Stimulated activated CD8-positive, alpha-beta memory T cell treated with anti-CD3 and anti-CD28 coated beads, Interleukin-15, amount 100 ng/mL, for 48 hours (primary cell): ENCODE results near the gene NSL1.

ENCODE experiments used
- DNase-seq, 2 donors: peaks; one replicate each; pipeline ENCODE4 v3.0.0-alpha.2; 2020; ENCODE audit warnings: low read depth in 2 of 2

NSL1 gene

GRCh38 chr1:212703991-212704564, 87.5 kb downstream of the NSL1 start:
- no peak for DNase-seq

DNA sequence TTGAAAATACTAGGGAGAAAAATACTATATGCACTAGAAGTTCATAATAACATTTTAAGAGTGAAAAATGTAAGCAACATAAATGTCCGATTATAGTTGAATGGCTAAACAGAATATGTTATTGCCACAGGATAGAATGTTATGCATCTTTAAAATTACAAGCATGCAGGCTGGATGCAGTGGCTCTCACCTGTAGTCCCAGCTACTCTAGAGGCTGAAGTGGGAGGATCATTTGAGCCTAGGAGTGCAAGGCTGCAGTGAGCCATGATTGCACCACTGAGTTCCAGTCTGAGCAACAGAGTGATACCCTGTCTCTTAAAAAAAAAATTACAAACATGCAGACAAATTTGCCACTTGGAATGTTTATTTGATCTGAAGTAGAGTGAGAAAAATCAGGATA, 88.9 kb downstream of the NSL1 start:
- no peak for DNase-seq

DNA sequence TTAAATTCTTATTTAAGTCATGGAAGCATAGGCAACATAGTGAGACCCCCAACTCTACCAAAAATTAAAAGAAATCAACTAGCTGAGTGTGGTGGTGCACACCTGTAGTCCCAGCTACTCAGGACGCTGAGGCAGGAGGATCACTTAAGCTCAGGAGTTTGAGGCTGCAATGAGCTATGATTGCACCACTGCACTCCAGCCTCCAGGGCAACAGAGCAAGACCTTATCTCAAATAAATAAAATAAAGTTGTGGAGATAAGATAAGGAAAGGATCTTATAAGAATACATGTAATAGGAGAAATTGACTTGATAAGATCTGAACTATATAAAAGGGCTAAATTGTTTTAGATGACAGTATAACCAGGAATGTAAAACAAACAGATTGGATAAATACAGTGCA, 89.7 kb downstream of the NSL1 start:
- DNase-seq, result no peak

DNA sequence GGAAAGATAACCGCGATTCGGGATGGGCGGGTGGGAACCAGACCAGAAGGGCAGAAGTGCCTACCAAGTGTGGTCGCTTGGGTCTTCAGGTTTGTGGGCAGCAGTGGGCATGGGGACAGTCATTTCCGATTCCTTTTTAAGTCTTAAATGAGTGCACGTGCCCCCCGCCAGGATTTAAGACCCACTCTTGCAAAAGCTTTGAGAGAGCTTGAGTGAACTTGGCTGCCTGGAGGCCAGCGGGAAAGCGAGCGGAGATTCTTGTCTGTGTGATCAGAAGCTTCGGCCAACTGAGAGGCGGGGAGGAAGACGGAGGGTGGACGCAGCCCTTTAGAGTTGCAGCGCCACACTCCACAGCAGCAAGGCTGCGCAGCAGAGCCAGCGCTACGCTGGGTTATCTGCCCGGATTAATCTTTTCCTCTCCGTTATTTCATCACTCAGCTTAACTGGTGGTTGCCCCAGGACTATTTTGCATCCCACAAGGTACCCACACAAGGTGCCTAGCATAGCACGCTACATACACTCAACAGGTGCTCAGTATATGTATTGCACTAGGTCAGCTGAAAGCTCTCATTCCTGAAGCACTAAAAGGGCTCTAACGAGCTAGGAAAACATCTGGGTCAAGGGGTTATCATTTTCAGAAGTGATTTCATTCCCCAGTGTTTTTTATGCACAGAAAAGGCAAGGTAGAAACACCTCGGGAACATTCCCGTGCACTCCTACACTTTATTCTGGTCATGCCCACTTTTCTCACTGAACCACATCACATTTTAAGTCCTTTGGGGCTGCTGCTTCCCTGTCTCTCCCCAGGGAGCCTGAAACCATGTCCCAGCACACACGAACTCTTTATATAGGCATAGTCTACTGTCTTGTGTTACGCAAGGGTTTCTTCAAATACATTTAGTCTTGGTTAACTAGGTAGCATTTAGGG, 90.4 kb downstream of the NSL1 start:
- no peak for DNase-seq

- DNase-seq, result peak in 1 of 2 donors; percentile 77
Measured at GRCh38 chr1:212700223-212700891, 91.2 kb downstream of the NSL1 start.

DNA sequence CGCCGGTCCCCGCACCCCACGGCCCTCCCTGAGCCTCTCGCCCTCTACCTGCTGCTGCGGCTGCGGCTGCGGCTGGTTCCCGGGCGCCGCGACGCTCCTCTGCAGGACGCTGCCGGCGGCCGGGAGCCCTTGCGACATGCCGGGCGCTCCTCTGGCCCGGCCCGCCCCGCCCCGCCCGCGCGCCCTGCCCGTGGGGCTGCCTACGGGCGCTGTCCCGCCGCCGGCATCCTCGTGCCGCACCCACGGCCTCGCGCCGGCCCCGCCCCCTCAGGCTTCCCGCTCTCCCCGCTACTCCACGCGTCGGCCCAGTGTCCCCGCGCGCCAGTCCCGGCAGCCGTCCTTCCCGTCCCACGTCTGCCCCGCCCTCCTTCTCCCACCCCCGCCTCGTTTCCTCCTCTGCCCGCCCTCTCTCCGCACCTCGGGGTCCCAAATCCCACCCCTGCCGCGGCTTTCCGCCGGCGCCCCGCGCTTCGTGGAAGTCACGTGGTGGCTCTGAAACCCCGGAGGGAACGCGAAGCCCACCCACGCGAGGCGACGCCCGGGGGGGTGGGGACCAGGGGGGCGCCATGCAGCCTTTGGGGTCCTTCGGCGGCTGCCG, 91.9 kb downstream of the NSL1 start, which contains the start of gene BATF3:
BATF3 (minus strand) TSS at position 216 of the 598 bp plus-strand sequence; CDS start at position 138, 78 bp downstream.
- peak in 1 of 2 donors; percentile 83 for DNase-seq

DNA sequence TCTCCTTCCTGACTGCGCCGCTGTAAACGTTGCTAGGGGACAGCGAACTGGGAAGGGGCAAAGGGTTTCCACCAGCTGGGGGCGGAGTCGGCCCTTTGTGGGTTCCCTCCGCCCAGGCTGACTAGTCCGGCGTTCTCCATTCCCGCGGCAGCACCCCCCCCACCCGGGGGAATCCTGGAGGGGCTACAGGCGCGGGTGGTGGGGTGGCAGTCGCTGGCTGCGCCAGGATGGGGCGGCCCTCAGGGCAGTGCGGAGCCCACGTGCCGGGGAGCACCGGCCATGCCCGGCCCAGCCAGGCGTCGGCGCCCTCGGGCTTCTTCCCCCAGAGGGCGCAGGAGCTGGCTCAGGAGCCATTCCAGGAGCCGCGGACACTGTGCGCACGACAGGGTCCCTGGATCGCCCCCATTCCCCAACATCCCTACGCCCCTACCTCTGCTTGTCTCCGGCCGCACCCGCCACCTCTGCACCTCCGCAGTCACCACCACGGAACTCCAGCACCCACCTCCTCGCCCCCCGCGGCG, 92.4 kb downstream of the NSL1 start:
- peak; percentile 60 to 68 for DNase-seq

- no peak for DNase-seq
Measured at GRCh38 chr1:212698467-212699103, 93.0 kb downstream of the NSL1 start.

DNA sequence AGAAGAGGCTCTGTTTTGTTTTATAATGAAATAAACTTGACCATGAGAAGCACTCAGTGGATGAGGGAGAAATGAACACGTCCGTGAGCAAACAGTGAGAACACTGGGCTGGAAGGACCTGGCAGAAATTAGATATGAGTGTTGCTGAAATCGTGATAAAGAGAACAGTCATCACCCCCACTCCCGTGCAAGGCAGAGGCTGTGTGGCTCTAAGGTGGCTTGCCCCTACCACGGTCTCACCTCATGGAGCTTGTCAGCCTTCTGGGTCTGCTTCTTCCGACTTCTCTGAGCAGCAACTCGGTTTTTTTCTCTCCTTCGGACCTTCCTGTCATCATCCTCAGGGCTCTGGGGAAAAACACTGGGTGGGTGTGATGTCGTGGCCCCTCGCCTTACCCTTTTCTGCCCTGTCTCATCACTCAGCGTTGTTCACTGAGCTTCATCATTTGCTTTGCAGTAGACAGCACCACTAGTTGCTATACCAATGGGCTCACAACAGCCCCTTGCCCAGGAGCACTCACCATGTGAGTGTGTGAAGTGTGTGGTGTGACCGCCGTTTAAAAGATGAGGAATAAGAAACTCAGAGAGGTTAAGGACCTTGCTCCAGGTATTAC, 94.8 kb downstream of the NSL1 start:
- DNase-seq, result no peak

DNA sequence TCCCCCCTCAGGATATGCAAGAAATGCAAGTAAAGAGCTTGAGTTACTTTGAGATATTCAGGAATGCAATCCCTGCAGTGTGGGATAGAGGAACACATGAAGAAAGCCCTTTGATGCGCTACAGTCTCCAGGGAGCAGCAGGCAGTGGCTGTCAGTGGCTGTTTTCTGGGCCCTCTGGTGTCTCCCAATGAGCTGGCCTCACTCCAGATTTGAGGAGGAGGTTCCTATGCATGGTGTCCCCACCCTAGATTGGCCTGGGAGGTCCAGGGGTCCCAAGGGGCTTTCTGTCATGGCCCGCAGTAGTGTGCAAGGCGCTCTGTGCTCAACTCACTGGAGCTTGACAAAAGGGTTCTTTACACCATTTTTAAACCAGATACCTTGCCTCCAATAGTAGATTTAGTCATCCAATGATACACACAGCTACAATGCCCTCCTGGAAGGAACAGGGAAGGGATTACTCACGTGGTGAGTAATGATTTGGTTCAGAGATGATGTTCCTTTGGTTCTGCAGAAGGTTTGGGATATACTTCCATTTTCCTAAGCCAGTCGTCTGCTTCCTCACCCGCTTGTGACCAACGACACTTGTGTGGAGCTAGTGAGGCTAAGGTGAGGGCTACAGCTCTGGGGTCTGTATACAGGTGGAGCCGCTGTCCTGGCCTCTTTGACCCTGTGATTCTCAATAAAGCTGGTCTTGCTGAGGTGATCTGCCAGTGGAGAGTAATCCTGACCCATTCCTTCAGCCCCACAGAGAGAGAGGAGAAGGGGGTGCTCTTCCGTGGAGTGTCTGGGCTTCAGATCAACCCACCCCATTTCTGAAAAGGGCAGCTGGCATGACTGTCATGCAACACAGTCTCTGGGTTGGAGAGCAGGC, 98.6 kb downstream of the NSL1 start:
- no peak for DNase-seq

- peak in 1 of 2 donors; percentile 63 for DNase-seq
Measured at GRCh38 chr1:212691561-212692071, 100.0 kb downstream of the NSL1 start.

- no peak for DNase-seq
Measured at GRCh38 chr1:212690816-212691403, 100.7 kb downstream of the NSL1 start.

- no peak for DNase-seq
Measured at GRCh38 chr1:212689758-212690529, 101.6 kb downstream of the NSL1 start.

- DNase-seq, result no peak
Measured at GRCh38 chr1:212689196-212689725, 102.3 kb downstream of the NSL1 start.

DNA sequence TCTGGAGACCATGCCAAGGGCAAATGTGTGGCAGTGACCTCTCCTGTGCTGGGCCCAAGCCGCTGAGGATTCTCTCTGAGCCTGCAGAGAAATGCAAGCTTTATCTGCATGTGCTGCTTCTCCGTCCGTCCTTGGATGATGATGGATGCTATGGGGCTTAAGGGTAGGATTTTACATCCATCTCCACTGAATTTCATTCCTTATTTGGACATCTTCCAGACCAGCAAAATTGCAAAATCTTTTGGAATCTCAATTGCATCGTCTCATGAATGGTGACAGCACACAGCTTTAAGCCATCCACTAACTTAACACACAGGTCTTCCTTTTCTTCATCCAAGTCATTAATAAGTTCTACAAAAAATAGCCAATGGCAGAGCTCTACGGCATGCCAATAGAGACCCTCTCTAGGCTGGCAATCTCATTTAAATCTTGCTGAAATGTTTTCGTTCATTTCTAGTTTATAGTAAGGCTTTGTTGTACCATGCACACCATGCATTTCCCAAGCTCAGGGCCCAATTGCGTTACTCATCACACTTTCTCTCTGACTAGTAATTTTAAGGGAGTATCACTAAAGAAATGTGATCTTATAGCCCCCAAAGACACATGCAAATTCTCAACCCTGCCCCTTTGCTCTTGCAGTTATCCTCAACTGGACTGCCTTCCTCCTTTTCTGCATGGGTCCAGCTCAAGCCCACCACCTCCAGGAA, 103.1 kb downstream of the NSL1 start:
- DNase-seq, result no peak

DNA sequence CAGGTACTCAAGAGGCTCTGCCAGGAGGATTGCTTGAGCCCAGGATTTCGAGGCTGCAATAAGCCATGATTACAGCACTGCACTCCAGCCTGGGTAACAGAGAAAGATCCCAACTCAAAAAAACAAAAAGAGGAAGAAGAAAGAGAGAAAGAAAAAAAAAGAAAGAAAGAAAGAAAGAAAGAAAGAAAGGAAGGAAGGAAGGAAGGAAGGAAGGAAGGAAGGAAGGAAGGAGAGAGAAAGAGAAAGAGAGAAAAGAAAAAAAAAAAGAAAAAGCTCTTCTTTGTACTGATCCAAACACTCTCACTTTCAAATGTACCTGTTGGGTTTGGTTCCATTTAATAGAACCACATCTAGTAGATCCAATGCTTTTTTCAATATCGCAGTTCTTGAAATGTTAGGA, 103.8 kb downstream of the NSL1 start:
- DNase-seq, result no peak

GRCh38 chr1:212686591-212686990, 105.0 kb downstream of the NSL1 start:
- DNase-seq, result no peak

DNA sequence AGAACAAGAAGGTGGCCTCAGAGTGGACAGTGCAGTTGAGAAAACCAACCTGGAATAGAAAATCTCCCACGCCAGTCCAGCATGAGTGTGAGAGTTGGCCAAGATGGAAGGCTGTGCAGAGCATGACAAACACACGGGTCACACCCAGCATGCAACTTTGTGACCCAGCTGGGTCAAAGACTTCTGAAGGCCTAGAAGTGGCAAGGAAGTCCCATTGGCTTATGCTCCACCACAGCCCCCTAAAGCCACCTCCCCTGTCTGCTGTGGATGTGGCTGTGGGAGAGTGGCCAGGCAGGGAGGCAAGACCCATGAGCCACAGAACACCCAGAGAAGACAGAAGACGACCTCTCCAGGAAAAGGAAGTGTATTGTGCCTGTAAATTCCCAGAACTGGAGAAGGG, 105.5 kb downstream of the NSL1 start:
- no peak for DNase-seq
